Stimulated activated CD8-positive, alpha-beta memory T cell treated with anti-CD3 and anti-CD28 coated beads, Interleukin-7, amount 100 ng/mL, for 24 hours (primary cell): ENCODE data around the gene KRTAP5-5.

Experiments
- DNase-seq: peaks from one replicate; pipeline ENCODE4 v3.0.0-alpha.2; 2020; ENCODE audit warnings: low read depth

The KRTAP5-5 gene

DNA sequence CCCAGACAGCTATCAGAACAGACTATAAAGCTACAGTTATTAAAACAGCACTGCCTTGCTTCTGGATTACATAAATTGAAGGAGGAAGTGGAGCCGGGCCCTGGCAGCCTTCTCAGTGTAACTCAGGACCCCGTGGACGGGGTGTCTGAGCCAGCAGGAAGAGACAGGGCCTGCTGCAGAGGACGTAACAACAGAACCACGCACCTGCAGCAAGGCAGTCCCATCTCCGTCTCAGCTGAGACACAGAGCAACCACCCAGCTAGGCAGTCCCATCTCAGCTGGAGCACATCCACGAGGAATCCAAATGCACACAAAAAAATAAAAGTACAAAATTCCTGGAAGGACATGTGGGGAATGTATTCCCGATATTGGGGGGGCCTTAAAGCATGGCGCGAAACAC lies 50.3 kb downstream of the KRTAP5-5 start:
- DNase-seq, result no peak
